Activated gamma-delta T cell treated with Interleukin-2 at 50 U/mL for 16 hours (primary cell): ENCODE results near the gene DENND4A.
"Not testable (repeated sequence)": the region's sequence is repeated elsewhere in the genome, so short reads cannot be mapped to it uniquely, and the experiment has no call there.

Source experiments
- DNase-seq: peaks from one replicate; pipeline ENCODE4 v3.0.0-alpha.2; 2020

DENND4A gene

GRCh38 chr15:65751431-65751830, 40.7 kb downstream of the DENND4A start:
- DNase-seq: no peak

- no peak for DNase-seq
Measured at GRCh38 chr15:65747265-65747664, 44.8 kb downstream of the DENND4A start.

- DNase-seq: no peak
Measured at GRCh38 chr15:65743637-65744252, 48.3 kb downstream of the DENND4A start.

GRCh38 chr15:65740148-65740547, 51.9 kb downstream of the DENND4A start:
- no peak for DNase-seq

GRCh38 chr15:65738649-65739048, 53.4 kb downstream of the DENND4A start:
- no peak for DNase-seq

GRCh38 chr15:65733599-65733998, 58.5 kb downstream of the DENND4A start:
- DNase-seq: not testable (repeated sequence)

GRCh38 chr15:65732698-65733097, 59.4 kb downstream of the DENND4A start:
- no peak for DNase-seq

GRCh38 chr15:65731926-65732325, 60.2 kb downstream of the DENND4A start:
- DNase-seq: no peak

GRCh38 chr15:65730549-65731172, 61.4 kb downstream of the DENND4A start:
- no peak for DNase-seq

GRCh38 chr15:65724464-65725215, 67.5 kb downstream of the DENND4A start:
- DNase-seq: no peak

GRCh38 chr15:65723876-65724275, 68.2 kb downstream of the DENND4A start:
- DNase-seq: no peak

GRCh38 chr15:65722191-65722590, 69.9 kb downstream of the DENND4A start:
- DNase-seq: no peak

- no peak for DNase-seq
Measured at GRCh38 chr15:65712415-65712814, 79.7 kb downstream of the DENND4A start.

GRCh38 chr15:65695081-65695480, 97.0 kb downstream of the DENND4A start:
- no peak for DNase-seq

GRCh38 chr15:65690778-65691177, 101.3 kb downstream of the DENND4A start:
- no peak for DNase-seq

- DNase-seq: no peak
Measured at GRCh38 chr15:65690173-65690572, 101.9 kb downstream of the DENND4A start.

GRCh38 chr15:65688462-65688861, 103.6 kb downstream of the DENND4A start:
- DNase-seq: no peak

GRCh38 chr15:65682404-65682911, 109.6 kb downstream of the DENND4A start:
- no peak for DNase-seq

- DNase-seq: no peak
Measured at GRCh38 chr15:65680544-65680943, 111.5 kb downstream of the DENND4A start.

GRCh38 chr15:65676123-65676522, 116.0 kb downstream of the DENND4A start:
- no peak for DNase-seq

GRCh38 chr15:65675551-65675950, 116.5 kb downstream of the DENND4A start:
- DNase-seq: no peak

- no peak for DNase-seq
Measured at GRCh38 chr15:65666257-65666656, 125.8 kb downstream of the DENND4A start.

GRCh38 chr15:65663521-65663920, 128.6 kb downstream of the DENND4A start:
- DNase-seq: no peak

GRCh38 chr15:65660927-65661326, 131.2 kb downstream of the DENND4A start:
- no peak for DNase-seq
